Ishikawa (cell line): Measurements from ENCODE around the gene CNGA4.

Experiments
- FOXM1 ChIP-seq: IDR thresholded peaks from 2 replicates; pipeline ENCODE4 v1.6.1; 2012; ENCODE audit warnings: low read depth, borderline replicate concordance
- YY1 ChIP-seq: IDR thresholded peaks from 2 replicates; pipeline ENCODE4 v1.6.1; 2012; ENCODE audit warnings: low read depth
- TF ChIP-seq, protein P1 (sequence below): IDR thresholded peaks from 2 replicates; pipeline ENCODE4 v1.6.1; 2012; ENCODE audit warnings: low read depth, mild to moderate bottlenecking
- TF ChIP-seq, protein P2 (sequence below): IDR thresholded peaks from 2 replicates; pipeline ENCODE4 v1.6.1; 2012

DNA sequence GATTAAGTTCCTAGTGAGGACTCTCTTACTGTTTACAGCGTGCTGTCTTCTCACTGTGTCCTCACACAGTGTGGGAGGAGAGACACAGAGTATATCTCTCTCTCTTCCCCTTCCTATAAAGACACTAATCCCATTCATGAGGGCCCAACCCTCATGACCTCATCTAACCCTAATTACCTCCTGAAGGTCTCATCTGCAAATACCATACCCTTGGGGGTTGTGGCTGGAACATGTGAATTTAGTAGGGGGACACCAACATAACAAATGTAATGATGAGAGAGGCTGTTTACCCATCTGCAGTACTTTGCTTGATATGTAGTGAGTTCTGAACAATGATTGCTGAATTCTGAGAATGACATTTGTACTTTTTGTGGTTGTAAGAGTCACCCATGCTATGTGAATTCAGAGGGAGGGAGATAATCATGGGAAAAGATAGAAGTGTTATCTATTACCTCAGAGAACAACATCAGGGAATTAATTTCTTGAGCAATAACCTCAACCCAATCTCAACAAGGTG lies 44.8 kb upstream of the CNGA4 start:
- TF ChIP-seq, protein P1, sequence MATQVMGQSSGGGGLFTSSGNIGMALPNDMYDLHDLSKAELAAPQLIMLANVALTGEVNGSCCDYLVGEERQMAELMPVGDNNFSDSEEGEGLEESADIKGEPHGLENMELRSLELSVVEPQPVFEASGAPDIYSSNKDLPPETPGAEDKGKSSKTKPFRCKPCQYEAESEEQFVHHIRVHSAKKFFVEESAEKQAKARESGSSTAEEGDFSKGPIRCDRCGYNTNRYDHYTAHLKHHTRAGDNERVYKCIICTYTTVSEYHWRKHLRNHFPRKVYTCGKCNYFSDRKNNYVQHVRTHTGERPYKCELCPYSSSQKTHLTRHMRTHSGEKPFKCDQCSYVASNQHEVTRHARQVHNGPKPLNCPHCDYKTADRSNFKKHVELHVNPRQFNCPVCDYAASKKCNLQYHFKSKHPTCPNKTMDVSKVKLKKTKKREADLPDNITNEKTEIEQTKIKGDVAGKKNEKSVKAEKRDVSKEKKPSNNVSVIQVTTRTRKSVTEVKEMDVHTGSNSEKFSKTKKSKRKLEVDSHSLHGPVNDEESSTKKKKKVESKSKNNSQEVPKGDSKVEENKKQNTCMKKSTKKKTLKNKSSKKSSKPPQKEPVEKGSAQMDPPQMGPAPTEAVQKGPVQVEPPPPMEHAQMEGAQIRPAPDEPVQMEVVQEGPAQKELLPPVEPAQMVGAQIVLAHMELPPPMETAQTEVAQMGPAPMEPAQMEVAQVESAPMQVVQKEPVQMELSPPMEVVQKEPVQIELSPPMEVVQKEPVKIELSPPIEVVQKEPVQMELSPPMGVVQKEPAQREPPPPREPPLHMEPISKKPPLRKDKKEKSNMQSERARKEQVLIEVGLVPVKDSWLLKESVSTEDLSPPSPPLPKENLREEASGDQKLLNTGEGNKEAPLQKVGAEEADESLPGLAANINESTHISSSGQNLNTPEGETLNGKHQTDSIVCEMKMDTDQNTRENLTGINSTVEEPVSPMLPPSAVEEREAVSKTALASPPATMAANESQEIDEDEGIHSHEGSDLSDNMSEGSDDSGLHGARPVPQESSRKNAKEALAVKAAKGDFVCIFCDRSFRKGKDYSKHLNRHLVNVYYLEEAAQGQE: no peak
- no peak for TF ChIP-seq FOXM1
- TF ChIP-seq, protein P2, sequence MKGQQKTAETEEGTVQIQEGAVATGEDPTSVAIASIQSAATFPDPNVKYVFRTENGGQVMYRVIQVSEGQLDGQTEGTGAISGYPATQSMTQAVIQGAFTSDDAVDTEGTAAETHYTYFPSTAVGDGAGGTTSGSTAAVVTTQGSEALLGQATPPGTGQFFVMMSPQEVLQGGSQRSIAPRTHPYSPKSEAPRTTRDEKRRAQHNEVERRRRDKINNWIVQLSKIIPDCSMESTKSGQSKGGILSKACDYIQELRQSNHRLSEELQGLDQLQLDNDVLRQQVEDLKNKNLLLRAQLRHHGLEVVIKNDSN: no peak
- no peak for TF ChIP-seq YY1
